ENCODE results near the gene SETMAR. TPM values are rescaled to one million over a fixed set of nuclear protein-coding genes. Genes with fewer than 3 reads are reported as not detected.

The SETMAR gene
- total and polyA plus RNA-seq, 4 donors: 4.5 to 9.7 (median 5.8) TPM

Other genes starting within 250 kb of the SETMAR start
- gene SUMF1, start 163.9 kb downstream of the SETMAR start, total RNA-seq: 10 to 100 TPM; 25.5 to 34.2 TPM
- 10 to 100 TPM; 13.0 to 21.6 TPM for gene SUMF1, start 163.9 kb downstream of the SETMAR start, polyA plus RNA-seq
- 10 to 100 TPM; 11.5 to 39.4 TPM for gene ITPR1, start 190.0 kb downstream of the SETMAR start, total RNA-seq
- gene ITPR1, start 190.0 kb downstream of the SETMAR start, polyA plus RNA-seq: 1 to 10 TPM; 3.7 to 4.9 TPM